GM21447 (cell line): Measurements from ENCODE around the gene TUBA3C.

Experiments
- ATAC-seq: cut with Tn5 transposase; IDR thresholded peaks from one replicate; pipeline ENCODE4 v1.9.1; 2021; ENCODE audit not compliant: unreplicated experiment

TUBA3C gene

DNA sequence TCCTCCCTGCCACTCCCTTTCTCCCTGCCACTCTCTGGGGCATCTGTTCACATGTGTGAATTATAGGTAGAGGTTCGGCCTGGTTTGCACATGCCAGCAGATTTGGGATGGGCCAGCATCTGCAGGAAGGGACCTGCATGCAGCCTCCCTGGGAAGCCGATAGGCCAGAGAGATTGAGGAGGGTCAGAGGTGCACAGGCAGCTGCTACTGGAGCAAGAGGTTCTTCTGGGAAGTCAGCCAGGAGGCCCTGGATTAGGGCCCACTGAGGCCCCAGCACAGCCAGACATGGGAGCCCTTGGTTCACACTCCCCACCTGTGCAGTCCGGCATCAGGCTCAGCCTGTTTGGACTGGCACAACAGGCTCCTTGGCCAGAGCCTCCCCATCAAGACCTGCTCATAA lies 12.1 kb downstream of the TUBA3C start:
- ATAC-seq = no peak

DNA sequence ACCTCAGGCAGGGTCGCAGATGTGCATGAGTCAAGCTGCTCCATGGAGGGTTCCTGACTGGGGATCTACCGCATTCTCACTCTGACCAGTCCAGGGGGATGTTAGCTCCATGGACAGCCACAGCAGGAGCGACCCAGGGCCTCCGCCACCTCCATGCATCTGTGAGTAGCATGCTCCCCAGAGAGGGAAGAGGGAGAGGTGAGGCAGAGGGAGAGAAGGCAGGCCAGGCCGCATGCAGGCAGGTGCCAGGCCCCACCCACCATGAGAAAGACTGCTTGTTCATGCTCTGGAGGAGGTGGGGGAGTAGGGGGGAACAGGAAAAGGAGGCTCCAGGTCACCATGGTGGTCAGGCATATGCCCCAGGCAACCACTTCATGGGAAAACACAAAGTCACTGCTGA lies 20.3 kb downstream of the TUBA3C start:
- no peak for ATAC-seq

DNA sequence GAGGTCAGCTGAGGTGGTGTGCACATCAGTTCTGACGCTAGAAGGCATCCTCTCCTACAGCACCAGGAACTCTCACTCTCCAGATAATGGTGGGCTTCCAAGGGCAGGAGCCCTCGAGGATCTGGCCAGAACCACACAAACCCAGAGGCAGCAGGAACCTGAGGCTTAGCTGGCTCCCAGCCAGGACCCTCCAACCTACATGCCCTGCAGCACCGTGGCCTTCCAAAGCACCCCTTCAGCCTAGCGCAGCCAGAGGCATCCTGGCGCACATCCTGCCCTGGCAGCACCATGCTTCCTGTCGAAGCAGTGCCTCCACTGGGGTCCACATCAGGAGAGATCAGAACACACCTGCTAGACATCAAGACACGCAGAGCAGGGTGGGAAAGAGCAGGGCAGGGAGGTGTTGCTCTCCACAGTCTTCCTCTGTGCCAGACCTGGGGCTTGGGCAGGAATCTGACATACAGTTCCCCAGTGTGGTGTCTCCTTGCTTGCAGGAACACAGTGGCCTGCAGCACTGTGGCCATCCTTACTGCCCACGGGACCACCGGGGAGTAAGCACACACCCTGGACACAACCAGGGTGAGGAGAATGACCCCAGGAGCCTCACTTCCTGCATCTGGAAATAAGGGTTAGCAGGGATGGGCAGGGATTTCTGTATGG lies 21.7 kb downstream of the TUBA3C start:
- no peak for ATAC-seq

DNA sequence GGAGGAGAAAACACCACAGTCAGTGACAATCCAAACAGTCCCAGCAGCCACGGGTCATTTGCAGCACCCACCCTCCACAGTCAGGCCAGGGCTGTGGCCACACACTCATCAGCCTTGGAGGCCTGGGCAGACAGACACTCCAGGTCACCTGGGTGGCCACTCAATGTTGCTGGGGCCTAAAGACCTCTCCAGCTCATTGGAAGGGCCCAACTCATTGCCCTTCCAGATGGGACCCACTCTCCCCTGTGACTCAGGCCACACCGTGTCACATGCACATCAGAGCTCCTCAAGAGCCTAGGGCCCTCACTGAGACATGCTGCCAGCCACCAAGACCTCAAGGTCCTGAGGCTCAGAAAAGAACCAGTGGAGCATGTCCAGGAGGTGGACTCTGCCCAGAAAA lies 22.4 kb downstream of the TUBA3C start:
- ATAC-seq = no peak

DNA sequence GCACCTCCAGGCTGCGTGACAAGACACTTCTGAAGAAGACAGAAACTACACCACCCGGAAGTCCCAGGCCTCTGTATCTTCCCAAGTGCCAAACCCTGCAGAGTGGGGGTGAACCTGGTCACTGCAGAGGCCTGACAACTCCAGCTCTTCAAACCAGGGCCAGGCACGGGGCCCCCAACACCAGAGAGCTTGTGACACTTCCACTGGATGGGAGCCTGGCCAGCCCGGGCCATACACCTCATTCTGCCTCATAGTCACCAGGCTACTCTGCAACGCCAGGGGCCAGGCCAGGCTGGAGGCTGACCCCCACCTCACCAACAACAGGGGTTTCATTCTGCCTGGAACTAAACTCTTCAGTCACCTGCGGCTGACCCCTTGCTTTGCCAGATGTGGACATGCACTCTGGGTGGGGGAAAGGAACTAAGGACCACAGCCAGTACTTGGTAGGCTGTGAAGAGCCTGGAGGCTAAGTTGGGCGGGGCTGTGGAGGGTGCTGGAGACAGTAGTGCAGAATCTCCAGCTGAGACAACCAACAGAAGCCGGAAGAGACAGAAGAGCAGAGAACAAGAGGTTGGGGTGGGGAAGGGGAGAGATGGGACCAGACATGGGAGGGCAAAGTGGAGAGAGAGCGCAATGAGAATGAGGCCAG lies 23.0 kb downstream of the TUBA3C start:
- no peak for ATAC-seq

DNA sequence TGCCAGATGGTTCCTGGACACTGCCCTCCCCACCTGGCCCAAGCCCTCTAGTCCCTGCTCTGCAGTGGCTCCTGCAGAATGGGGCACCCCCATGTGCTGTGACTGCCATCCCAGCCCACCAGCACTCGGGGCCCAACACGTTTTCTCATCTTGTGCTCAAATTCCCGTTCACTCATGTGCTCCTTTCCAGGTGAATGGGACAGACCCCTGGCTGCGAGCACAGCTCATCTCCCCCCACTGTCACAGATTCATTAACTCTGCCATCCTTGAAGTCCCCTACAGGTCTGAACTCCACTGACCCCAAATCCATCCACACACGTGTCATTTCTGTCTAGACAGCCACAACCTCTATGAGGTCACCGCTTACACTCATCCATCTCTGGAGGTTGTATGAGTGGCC lies 23.6 kb downstream of the TUBA3C start:
- ATAC-seq = no peak

DNA sequence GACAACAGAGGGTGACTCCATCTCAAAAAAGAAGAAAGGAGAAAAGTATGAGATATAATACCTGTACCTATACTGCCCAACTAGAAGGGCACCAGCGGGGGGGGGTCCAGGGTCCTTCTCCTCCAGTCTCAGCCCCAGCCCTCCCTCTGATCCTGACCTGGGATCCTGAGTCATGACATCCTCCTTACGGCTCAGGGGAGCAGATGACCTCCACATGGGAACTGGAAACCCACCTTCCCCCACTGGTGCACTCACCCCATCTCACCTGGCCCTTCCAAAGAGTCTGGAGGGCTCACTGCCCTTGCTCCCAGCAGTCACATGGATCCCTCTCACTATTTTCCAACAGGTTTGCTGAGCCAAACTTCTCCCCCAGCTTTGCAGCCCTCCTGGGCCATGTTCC lies 24.2 kb downstream of the TUBA3C start:
- no peak for ATAC-seq

DNA sequence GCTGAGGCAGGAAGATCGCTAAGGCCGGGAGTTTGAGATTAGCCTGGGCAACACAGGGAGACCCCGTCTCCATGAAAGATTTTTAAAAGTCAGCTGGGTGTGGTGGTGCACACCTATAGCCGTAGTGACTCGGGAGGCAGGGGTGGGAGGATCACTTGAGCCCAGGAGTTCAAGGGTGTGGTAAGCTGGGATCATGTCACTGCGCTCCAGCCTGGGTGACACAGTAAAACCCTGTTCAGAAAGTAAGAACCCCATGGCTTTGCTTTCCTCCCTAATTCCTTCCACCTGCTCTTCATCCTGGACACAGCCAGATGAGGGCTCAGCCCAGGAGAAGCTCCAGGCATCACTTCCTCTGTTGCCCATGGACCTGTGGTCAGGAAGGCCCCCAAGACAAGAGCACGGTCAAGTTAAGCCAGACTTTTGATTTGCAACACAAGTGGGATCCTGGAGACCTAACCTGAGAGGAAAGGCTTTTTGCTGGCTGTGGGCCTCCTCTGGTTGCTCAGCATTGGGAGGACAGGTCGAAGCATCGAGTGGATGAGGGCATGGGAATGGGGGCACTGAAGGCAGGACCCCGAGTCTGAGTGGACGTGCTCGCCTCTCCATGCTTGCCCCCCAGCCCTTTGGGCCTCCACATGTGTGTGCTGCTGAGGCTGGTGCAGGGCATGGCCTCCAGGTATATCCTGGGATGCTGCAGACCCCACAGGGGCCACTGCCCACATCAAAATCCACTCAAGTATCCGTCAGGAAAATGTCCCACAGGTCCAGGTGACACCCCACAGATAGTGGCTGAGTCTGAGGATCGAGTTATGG lies 25.4 kb downstream of the TUBA3C start:
- ATAC-seq = no peak

DNA sequence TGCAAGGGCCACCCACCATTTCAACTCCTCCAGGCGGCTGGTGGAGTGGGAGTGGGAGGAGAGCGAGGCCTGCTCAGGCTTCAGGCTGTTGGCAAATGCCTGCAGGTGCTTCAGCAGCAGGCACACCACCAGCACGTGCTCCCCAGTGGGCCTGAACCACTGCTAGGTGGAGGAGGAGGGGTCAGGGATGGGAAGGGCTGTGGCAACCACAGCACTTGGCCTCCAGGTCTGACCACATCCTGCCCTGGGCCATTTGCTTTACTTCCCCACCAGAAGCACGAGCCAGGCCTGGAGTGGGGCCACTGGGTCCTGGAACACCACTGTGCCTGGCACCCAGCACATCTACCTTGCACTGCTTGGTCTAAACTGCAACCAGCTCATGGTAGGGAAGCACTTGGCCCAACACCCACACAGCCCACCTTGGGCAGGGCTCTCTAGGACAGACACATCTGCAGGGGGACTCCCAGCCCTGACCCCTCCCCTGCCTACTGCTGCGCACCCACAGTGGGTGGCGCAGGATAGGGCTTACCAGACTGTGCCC lies 26.2 kb downstream of the TUBA3C start:
- ATAC-seq = no peak

DNA sequence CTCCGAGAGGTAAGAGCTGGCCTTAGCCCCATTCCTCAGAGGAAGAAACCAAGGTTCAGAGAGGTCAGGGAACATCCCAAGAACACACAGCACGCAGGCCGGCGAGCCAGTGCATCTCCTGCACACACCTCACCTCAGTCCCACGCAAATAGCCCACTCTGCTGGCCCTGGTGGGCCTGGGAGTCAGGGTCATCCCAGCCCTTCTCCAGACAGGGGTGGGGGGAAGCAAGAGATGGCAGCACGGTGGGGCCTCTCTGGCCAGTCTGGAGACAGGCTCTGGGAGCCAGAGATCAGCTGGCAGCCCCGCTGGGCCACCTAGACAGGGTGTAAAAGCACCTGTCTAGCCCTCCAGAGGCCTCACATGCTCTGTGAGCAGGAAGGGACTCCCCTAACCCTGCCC lies 26.8 kb downstream of the TUBA3C start:
- no peak for ATAC-seq

DNA sequence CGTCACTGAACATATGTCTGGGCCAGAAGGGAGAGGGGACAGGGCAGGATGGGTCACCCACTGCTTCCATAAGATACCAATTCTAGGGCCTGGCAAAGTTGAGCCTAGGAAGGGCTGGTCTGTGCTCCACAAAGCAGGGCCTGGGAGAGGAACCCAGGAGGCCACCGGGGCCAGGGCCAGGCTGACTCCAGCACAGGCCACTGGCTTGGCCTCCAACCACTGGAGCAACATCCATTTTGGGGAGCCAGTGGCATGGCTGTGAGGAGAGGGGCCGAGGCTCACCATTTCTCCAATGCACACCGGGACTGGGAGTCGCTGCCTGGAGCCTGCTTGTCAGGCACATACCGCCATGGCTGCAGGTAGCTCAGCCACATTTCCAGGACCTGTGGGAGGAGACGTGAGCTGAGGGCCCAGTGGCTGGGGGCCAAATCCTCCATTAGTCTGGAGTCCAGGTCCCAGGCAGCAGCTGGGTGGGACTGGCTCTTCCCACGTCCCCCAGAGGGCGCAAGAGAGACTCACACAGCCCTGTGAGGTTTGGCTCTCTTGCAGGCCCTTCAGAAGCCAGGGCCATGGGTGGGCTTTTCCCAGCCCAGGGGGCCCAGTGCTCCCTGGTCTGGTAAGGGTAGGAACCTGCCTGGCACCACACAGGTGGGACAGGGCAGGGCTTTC lies 27.7 kb downstream of the TUBA3C start:
- no peak for ATAC-seq

DNA sequence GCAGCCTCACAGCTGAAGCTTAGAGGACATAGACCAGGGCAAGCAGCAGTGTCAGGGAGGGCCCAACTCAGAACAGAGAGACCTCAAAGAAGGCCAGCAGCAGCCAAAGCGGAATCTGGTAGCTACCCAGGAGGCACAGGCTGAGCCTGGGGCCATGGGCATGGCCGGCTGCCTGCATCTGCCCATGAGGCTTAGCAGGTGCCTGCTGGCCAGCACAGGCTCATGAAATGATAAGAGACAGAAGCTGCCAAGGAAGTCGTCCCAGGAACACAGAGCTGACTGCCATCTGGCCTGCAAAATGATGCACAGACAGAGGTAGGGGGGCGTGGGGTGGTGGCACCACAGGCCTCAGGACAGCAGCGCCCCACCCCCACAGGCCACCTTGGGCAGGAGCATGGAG lies 29.2 kb downstream of the TUBA3C start:
- no peak for ATAC-seq

DNA sequence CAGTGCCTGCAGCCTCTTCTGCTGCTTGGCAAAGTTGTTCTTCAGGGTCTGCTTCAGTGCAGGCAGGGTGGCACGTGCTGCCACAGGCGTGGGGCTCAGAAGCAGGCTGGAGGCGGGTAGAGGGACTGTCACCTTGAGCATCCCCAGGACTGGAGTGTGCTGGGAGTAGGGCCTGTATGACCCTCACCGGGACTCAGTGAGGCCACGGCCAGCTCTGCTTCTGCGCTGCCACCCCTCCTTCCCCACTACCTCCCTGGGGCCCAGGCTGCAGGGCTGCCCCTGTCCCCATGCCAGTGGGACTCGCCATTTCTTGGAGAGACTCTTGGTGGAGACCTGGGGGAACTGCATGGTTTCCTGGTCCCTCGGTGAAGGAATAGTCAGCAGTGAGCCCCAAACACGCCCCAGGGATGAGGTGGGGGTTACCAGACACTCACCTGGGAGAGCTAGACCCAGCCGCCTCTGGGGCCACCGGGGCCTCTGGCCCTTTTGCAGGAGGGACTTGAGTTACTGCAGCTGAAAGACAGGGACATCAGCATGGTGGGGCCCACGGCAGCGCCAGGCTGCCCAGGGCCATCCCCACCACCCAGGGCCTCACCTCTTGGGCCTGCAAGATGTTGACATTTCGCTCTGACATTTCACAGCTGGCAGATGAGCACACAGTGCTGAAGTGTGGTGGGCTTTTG lies 29.9 kb downstream of the TUBA3C start:
- ATAC-seq = no peak

DNA sequence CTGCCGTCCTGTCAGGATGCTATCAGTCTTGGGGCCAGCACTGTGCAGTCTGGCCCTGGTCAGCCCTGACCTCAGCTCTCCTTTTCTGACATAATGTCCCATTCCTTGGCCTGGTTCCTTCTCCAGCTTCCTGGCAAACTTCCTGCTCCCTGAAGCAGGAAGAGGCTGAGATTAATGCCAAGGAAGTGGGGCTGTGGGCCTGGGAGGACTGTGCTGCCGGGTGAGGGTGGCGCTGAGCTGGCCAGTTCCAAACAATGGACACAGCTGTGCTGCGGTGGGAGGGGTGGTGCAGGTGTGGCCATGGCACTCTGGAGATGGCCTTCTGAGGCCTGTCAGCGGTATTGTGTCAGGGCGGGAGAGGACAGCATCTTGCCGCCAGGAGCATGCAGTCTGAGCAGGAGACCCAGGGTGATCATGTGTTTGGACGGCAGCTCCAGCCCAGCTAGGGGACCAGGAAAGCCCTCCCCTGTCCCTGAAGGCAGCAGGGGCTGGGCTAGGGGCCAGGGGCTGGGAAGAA lies 30.9 kb downstream of the TUBA3C start:
- no peak for ATAC-seq

DNA sequence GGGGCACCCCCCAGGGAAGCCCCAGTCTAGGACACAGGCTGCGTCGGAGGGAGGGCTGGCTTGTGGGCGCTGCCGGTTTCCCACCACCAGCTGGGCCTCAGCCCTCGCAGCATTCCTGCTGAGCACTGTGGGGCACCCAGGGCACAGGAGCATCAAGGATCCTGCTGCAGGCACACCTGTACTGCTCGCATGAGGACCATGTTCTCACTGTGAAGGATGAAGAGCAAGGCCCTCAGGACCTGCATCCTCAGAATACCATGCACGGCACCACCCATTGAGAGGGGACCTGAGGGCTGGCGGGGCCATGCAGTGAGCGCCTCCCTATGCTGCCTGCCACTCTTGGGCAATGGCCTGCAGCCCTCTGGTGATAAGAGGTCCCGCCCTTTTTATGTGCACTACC lies 31.4 kb downstream of the TUBA3C start:
- no peak for ATAC-seq

DNA sequence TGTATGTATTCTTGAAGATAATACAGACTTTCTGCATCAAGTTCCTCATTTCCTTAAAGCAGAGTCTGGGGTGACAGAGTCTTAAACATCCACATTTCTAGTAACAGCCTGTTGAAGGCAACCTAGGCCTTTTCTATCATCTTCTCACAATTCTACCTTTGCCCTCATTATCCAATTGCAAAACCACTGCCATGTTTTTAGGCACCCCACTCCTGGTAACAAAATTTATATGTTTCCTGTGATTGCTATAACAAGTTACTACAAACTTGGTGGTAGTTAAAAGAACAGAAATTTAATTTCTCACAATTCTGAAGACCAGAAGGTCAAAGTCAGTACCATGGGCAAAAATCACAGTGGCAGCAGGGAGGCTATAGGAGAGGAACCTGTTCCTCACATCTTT lies 33.1 kb downstream of the TUBA3C start:
- no peak for ATAC-seq
